H1 (cell line): ENCODE data around the gene POU2F1. TPM values are rescaled to one million over a fixed set of nuclear protein-coding genes. Genes with fewer than 3 reads are reported as not detected.

ENCODE experiments used
- CTCF ChIA-PET: fragments of 300-600 bp; sonication (Branson Sonifier 250); formaldehyde crosslinking; loops from one replicate; lab custom pipeline; 2021; ENCODE audit not compliant: partially characterized antibody; lab: Charles Lee
- POLR2A ChIA-PET: fragments of 300-600 bp; sonication (Branson Sonifier 250); formaldehyde crosslinking; loops from one replicate; lab custom pipeline; 2021; ENCODE audit warnings: inconsistent platforms; ENCODE audit not compliant: partially characterized antibody; lab: Charles Lee
- DNase-seq, 2 experiments: peaks; one replicate each; pipeline versions ENCODE4 v3.0.0 to v3.0.0-alpha.2; 2010 to 2022; ENCODE audit warnings: low spot score in 2 of 2, low read depth in 1 of 2, mixed read lengths in 1 of 2
- FAIRE-seq: peaks from 2 replicates; lab custom pipeline; 2011; peaks lifted over from hg19 to GRCh38; lab: Jason Lieb, UNC
- H2AFZ ChIP-seq: 2 replicates; pipeline ENCODE4 v1.8.1; 2012; ENCODE audit warnings: low read length, inconsistent platforms
- H2AK5ac ChIP-seq: 2 replicates; pipeline ENCODE4 v1.6.1; 2013; ENCODE audit warnings: low read depth, low read length
- H2BK120ac ChIP-seq: replicated peaks from 2 replicates; pipeline ENCODE3; 2013; ENCODE audit warnings: low read depth, low read length, inconsistent platforms
- H2BK12ac ChIP-seq: 2 replicates; pipeline ENCODE4 v1.6.1; 2013; ENCODE audit warnings: low read depth, low read length
- H2BK15ac ChIP-seq: 2 replicates; pipeline ENCODE4 v1.6.1; 2013; ENCODE audit warnings: low read length
- H2BK20ac ChIP-seq: 2 replicates; pipeline ENCODE4 v1.6.1; 2013; ENCODE audit warnings: low read length
- H2BK5ac ChIP-seq: 2 replicates; pipeline ENCODE4 v1.6.1; 2013; ENCODE audit warnings: low read depth, low read length
- H3K14ac ChIP-seq: 2 replicates; pipeline ENCODE4 v1.6.1; 2013; ENCODE audit warnings: inconsistent platforms; ENCODE audit not compliant: insufficient read length
- H3K18ac ChIP-seq: 2 replicates; pipeline ENCODE4 v1.6.1; 2013; ENCODE audit warnings: low read length; ENCODE audit errors: extremely low read depth
- H3K23ac ChIP-seq: 2 replicates; pipeline ENCODE4 v1.6.1; 2013; ENCODE audit warnings: inconsistent platforms; ENCODE audit not compliant: insufficient read length
- H3K23me2 ChIP-seq: 2 replicates; pipeline ENCODE4 v1.6.1; 2013; ENCODE audit warnings: low read depth, low read length
- H3K27ac ChIP-seq: 2 replicates; pipeline ENCODE4 v1.6.1; 2011; ENCODE audit warnings: low read depth, low read length, inconsistent platforms
- H3K27me3 ChIP-seq, 4 experiments: replicated peaks in 1 of 4; 1 replicate in 1 of 4; 2 replicates in 3 of 4; pipeline versions ENCODE4 v1.6.1 to v1.8.1; 2011 to 2013; ENCODE audit warnings: low read length in 3 of 4, mild to moderate bottlenecking in 3 of 4, inconsistent platforms in 2 of 4, mixed read lengths in 2 of 4, moderate library complexity in 1 of 4; ENCODE audit not compliant: control insufficient read depth in 3 of 4, insufficient read depth in 3 of 4; ENCODE audit errors: extremely low read depth in 1 of 4
- H3K36me3 ChIP-seq, 4 experiments: 2 replicates each; pipeline versions ENCODE4 v1.6.1 to v1.8.1; 2011 to 2013; ENCODE audit warnings: mild to moderate bottlenecking in 4 of 4, low read length in 3 of 4, moderate library complexity in 2 of 4, control low read depth in 1 of 4, inconsistent platforms in 1 of 4; ENCODE audit not compliant: insufficient read depth in 4 of 4, control insufficient read depth in 2 of 4
- H3K4ac ChIP-seq: replicated peaks from 2 replicates; pipeline ENCODE3; 2013; ENCODE audit warnings: low read length, low read depth, mixed read lengths, inconsistent platforms; ENCODE audit not compliant: insufficient read length
- H3K4me1 ChIP-seq, 4 experiments: replicated peaks in 1 of 4; 1 replicate in 1 of 4; 2 replicates in 3 of 4; pipeline versions ENCODE4 v1.6.1 to v1.8.1; 2011 to 2013; ENCODE audit warnings: low read length in 3 of 4, inconsistent platforms in 2 of 4, mixed read lengths in 1 of 4; ENCODE audit not compliant: insufficient read depth in 4 of 4, control insufficient read depth in 3 of 4
- H3K4me2 ChIP-seq, 2 experiments: 2 replicates each; pipeline versions ENCODE4 v1.6.1 to v1.8.1; 2011 to 2013; ENCODE audit warnings: low read depth in 2 of 2, low read length in 2 of 2, control low read depth in 1 of 2, inconsistent platforms in 1 of 2, mild to moderate bottlenecking in 1 of 2; ENCODE audit not compliant: insufficient read depth in 1 of 2
- H3K4me3 ChIP-seq, 4 experiments: fragments of 200-600, 300-600 bp in 1 of 4; sonication (generic), shearing (Covaris generic), sonication (Bioruptor Twin) in 1 of 4; 2 replicates each; pipeline versions ENCODE4 v1.5.1 to v1.8.1; 2011 to 2016; ENCODE audit warnings: low read length in 4 of 4, low read depth in 3 of 4, control low read depth in 2 of 4, inconsistent platforms in 2 of 4, mild to moderate bottlenecking in 2 of 4, mixed read lengths in 1 of 4, moderate library complexity in 1 of 4; ENCODE audit not compliant: insufficient read depth in 2 of 4; ENCODE audit errors: extremely low read depth in 1 of 4
- H3K56ac ChIP-seq: replicated peaks from 2 replicates; pipeline ENCODE3; 2013; ENCODE audit warnings: low read depth, mild to moderate bottlenecking, mixed read lengths, low read length, inconsistent platforms; ENCODE audit not compliant: insufficient read length
- H3K79me1 ChIP-seq: 2 replicates; pipeline ENCODE4 v1.6.1; 2013; ENCODE audit warnings: low read depth, low read length, control low read depth
- H3K79me2 ChIP-seq, 2 experiments: 2 replicates each; pipeline versions ENCODE4 v1.6.1 to v1.8.1; 2012 to 2013; ENCODE audit warnings: low read length in 2 of 2, mild to moderate bottlenecking in 2 of 2, inconsistent platforms in 1 of 2; ENCODE audit not compliant: insufficient read depth in 2 of 2, control insufficient read depth in 1 of 2
- H3K9ac ChIP-seq, 4 experiments: replicated peaks in 1 of 4; 1 replicate in 1 of 4; 2 replicates in 3 of 4; pipeline versions ENCODE4 v1.6.1 to v1.8.1; 2011 to 2013; ENCODE audit warnings: low read depth in 3 of 4, low read length in 3 of 4, control low read depth in 2 of 4, mild to moderate bottlenecking in 2 of 4, moderate library complexity in 2 of 4, inconsistent platforms in 1 of 4; ENCODE audit errors: extremely low read depth in 1 of 4
- H3K9me3 ChIP-seq, 2 experiments: 2 replicates each; pipeline versions ENCODE4 v1.6.1 to v1.8.1; 2012 to 2013; ENCODE audit warnings: mild to moderate bottlenecking in 2 of 2, moderate library complexity in 2 of 2, control low read depth in 1 of 2, inconsistent platforms in 1 of 2, low read depth in 1 of 2, low read length in 1 of 2, mixed read lengths in 1 of 2; ENCODE audit not compliant: insufficient read depth in 2 of 2
- H4K20me1 ChIP-seq, 2 experiments: replicated peaks in 1 of 2; 2 replicates each; pipeline versions ENCODE3 to v1.8.1; 2011 to 2013; ENCODE audit warnings: inconsistent platforms in 2 of 2, low read length in 2 of 2, mild to moderate bottlenecking in 1 of 2; ENCODE audit not compliant: insufficient read depth in 2 of 2, control insufficient read depth in 1 of 2
- H4K5ac ChIP-seq: 2 replicates; pipeline ENCODE4 v1.6.1; 2013; ENCODE audit warnings: low read length, low read depth, mixed read lengths, inconsistent platforms; ENCODE audit not compliant: insufficient read length
- H4K8ac ChIP-seq: 2 replicates; pipeline ENCODE4 v1.8.0; 2013; ENCODE audit warnings: mild to moderate bottlenecking, moderate library complexity, low read length, inconsistent platforms; ENCODE audit not compliant: insufficient read depth; ENCODE audit errors: extremely low read depth
- H4K91ac ChIP-seq: replicated peaks from 2 replicates; pipeline ENCODE3; 2013; ENCODE audit warnings: low read length, mixed read lengths, inconsistent platforms; ENCODE audit not compliant: insufficient read length
- GABPA ChIP-seq: IDR thresholded peaks from 2 replicates; pipeline ENCODE4 v1.6.1; 2011; ENCODE audit warnings: mild to moderate bottlenecking, low read length, moderate library complexity, borderline replicate concordance; ENCODE audit not compliant: insufficient read depth
- MAFK ChIP-seq: IDR thresholded peaks from 2 replicates; pipeline ENCODE4 v1.6.1; 2012; ENCODE audit warnings: low read depth, mild to moderate bottlenecking, improper control_type of control experiment, low read length
- RXRA ChIP-seq: IDR thresholded peaks from 2 replicates; pipeline ENCODE4 v1.6.1; 2011; ENCODE audit warnings: low read depth, mild to moderate bottlenecking, low read length, moderate library complexity; ENCODE audit not compliant: insufficient read depth
- SRF ChIP-seq: IDR thresholded peaks from 2 replicates; pipeline ENCODE4 v1.6.1; 2011; ENCODE audit warnings: mild to moderate bottlenecking, low read depth, low read length, moderate library complexity
- WGBS, 2 experiments: shearing (Covaris generic) in 1 of 2; methylation state at CpG; one replicate each; pipeline versions ENCODE4 v1.1.6 to v1.1.7; 2013 to 2015; ENCODE audit warnings: low lambda C conversion rate in 2 of 2, mixed read lengths in 2 of 2, inconsistent platforms in 1 of 2, low coverage in 1 of 2, missing lambda C conversion rate in 1 of 2; ENCODE audit not compliant: insufficient replicate concordance in 2 of 2, insufficient coverage in 1 of 2, insufficient read length in 1 of 2; ENCODE audit errors: extremely low coverage in 1 of 2, missing lambda C conversion rate in 1 of 2; 5-methylcytosine and 5-hydroxymethylcytosine counted together
- polyA plus RNA-seq, 7 experiments: library from polyadenylated mRNA; depleted of rRNA in 3 of 7; stranded (reverse) in 5 of 7; unstranded in 2 of 7; fragments of >200 nt in 5 of 7; fragments of 200-250 nt in 2 of 7; gene quantifications; 1 replicate in 5 of 7; 2 replicates in 1 of 7; 4 replicates in 1 of 7; pipeline versions ENCODE4 v1.2.1 to v1.2.3, GENCODE V29; 2011 to 2013; ENCODE audit warnings: missing spikeins in 2 of 7, mixed read lengths in 2 of 7
- total RNA-seq: library from RNA; stranded (reverse); fragmentation: NEBNext Ultra II Directional; extraction: Animal tissue kit (Norgen Biotek cat#: 25700); gene quantifications from 2 replicates; pipeline ENCODE4 v1.2.1, GENCODE V29; 2021
- TF ChIP-seq, protein P1 (sequence below): IDR thresholded peaks from 2 replicates; pipeline ENCODE4 v1.6.1; 2011; ENCODE audit warnings: low read depth, mild to moderate bottlenecking, low read length; ENCODE audit not compliant: insufficient read depth

The POU2F1 gene
- total and polyA plus RNA-seq, 2 of the 8 experiments (the other 6 are each of a cell fraction or from before 2014, with no cell fraction given) = 37.0 to 57.2 TPM

DNA sequence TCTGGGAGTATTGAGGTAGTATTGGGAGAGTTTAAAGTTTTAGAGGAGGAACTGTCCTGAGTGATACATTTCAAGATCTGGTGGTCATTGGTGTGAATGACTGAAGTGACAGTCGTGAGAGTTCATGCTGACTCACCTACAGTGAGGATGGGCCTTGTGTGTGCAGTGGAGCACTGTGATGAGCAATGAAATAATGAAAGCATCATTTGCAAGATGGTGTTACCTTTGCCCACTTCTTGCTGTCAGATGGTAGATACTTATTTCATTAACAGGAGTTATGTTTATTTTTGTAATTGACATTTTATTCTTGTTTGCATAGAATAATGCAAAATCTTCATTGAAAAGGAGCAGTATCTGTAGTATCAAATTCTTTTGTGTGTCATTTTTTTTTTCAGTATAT lies 29.0 kb downstream of the POU2F1 start:
- no peak overlapping the region for H3K27ac ChIP-seq
- no peak overlapping the region for H3K14ac ChIP-seq
- H3K4me3 ChIP-seq = no peak overlapping the region
- H2BK12ac ChIP-seq = no peak overlapping the region
- no peaks in the 10 kb centered on the region for H3K36me3 ChIP-seq
- no peak overlapping the region for H2AK5ac ChIP-seq
- H2BK5ac ChIP-seq = no peak overlapping the region
- H3K23ac ChIP-seq = no peak overlapping the region
- no peaks in the 10 kb centered on the region for H3K4me1 ChIP-seq
- no peak overlapping the region for H3K4me2 ChIP-seq
- no peak overlapping the region for H3K56ac ChIP-seq
- no peak for FAIRE-seq
- H3K4ac ChIP-seq = no peak overlapping the region
- H2BK15ac ChIP-seq = no peak overlapping the region
- H4K5ac ChIP-seq = no peak overlapping the region
- ChIA-PET POLR2A (no interaction called here), CTCF (no interaction called here)
- 75% methylated on average over 1 of the region's 1 CpG; no CpG with 5 or more reads in 1 of the 2 experiments for WGBS, 2 experiments
- no peak overlapping the region for H4K8ac ChIP-seq
- H2BK120ac ChIP-seq = no peak overlapping the region
- H2AFZ ChIP-seq = no peak overlapping the region
- H3K79me1 ChIP-seq = peaks cover 2% of the 10 kb centered on the region; the same call in 1 of the 2 replicates
- H3K23me2 ChIP-seq = no peaks in the 10 kb centered on the region
- no peak overlapping the region for H4K91ac ChIP-seq
- no peak for DNase-seq
- no peak overlapping the region for H3K9ac ChIP-seq
- peaks cover 0 to 4% of the 10 kb centered on the region in 2 experiments for H4K20me1 ChIP-seq
- H3K18ac ChIP-seq = no peak overlapping the region
- no peaks in the 10 kb centered on the region for H3K27me3 ChIP-seq
- peaks cover 0 to 97% of the 10 kb centered on the region in 2 experiments; a peak in 2 of 4 replicates for H3K79me2 ChIP-seq
- H2BK20ac ChIP-seq = no peak overlapping the region
- H3K9me3 ChIP-seq = no peaks in the 10 kb centered on the region
- TF ChIP-seq RXRA = no peak
- TF ChIP-seq SRF = no peak
- TF ChIP-seq, protein P1, sequence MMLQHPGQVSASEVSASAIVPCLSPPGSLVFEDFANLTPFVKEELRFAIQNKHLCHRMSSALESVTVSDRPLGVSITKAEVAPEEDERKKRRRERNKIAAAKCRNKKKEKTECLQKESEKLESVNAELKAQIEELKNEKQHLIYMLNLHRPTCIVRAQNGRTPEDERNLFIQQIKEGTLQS = no peak
- no peak for TF ChIP-seq MAFK
- no peak for TF ChIP-seq GABPA
